Fibroblast of lung (primary cell): ENCODE measurements around the gene TANGO6. TPM values are rescaled to one million over a fixed set of nuclear protein-coding genes. Genes with fewer than 3 reads are reported as not detected.
A peak's percentile ranks its signal among the peaks of the same experiment; 100 is the strongest.

Experiments used
- DNase-seq, 2 donors: peaks; one replicate each; pipeline versions ENCODE4 v3.0.0 to v3.0.0-alpha.2; 2010; ENCODE audit warnings: low read depth in 2 of 2
- H2AFZ ChIP-seq: 2 replicates; pipeline ENCODE4 v1.5.1; 2012; ENCODE audit warnings: low read length, control low read depth, inconsistent platforms
- H3K27ac ChIP-seq: 2 replicates; pipeline ENCODE4 v1.5.1; 2011; ENCODE audit warnings: low read length, control low read depth; ENCODE audit not compliant: insufficient read depth
- H3K27me3 ChIP-seq: 2 replicates; pipeline ENCODE4 v1.5.1; 2011; ENCODE audit warnings: mild to moderate bottlenecking, low read length; ENCODE audit not compliant: control insufficient read depth, insufficient read depth
- H3K36me3 ChIP-seq: 2 replicates; pipeline ENCODE4 v1.5.1; 2011; ENCODE audit warnings: low read length; ENCODE audit not compliant: control insufficient read depth, insufficient read depth
- H3K4me1 ChIP-seq: 2 replicates; pipeline ENCODE4 v1.5.1; 2011; ENCODE audit warnings: low read length; ENCODE audit not compliant: control insufficient read depth, insufficient read depth; ENCODE audit errors: extremely low read depth
- H3K4me2 ChIP-seq: 2 replicates; pipeline ENCODE4 v1.5.1; 2011; ENCODE audit warnings: low read length, control low read depth; ENCODE audit not compliant: insufficient read depth; ENCODE audit errors: extremely low read depth
- H3K4me3 ChIP-seq, 4 experiments: fragments of 200-600 bp in 1 of 4; sonication (generic) in 1 of 4; replicated peaks in 1 of 4; 2 replicates each; pipeline ENCODE4 v1.5.1; 2011 to 2016; ENCODE audit warnings: low read length in 4 of 4, low read depth in 3 of 4, mild to moderate bottlenecking in 3 of 4, control low read depth in 2 of 4, inconsistent platforms in 1 of 4, mixed read lengths in 1 of 4; ENCODE audit not compliant: insufficient read depth in 1 of 4; ENCODE audit errors: control extremely low read depth in 1 of 4
- H3K79me2 ChIP-seq: 2 replicates; pipeline ENCODE4 v1.5.1; 2012; ENCODE audit warnings: mild to moderate bottlenecking, low read length, inconsistent platforms; ENCODE audit not compliant: control insufficient read depth, insufficient read depth
- H3K9ac ChIP-seq: 2 replicates; pipeline ENCODE4 v1.5.1; 2011; ENCODE audit warnings: mild to moderate bottlenecking, low read length, control low read depth; ENCODE audit not compliant: insufficient read depth
- H3K9me3 ChIP-seq: 2 replicates; pipeline ENCODE4 v1.5.1; 2012; ENCODE audit warnings: low read depth, low read length; ENCODE audit not compliant: control insufficient read depth, insufficient read depth
- H4K20me1 ChIP-seq: 2 replicates; pipeline ENCODE4 v1.5.1; 2011; ENCODE audit warnings: low read length; ENCODE audit not compliant: control insufficient read depth, insufficient read depth; ENCODE audit errors: extremely low read depth
- CTCF ChIP-seq, 2 donors: IDR thresholded peaks in 1 of 2; conservative IDR thresholded peaks in 1 of 2; 1 replicate in 1 of 2; 2 replicates in 1 of 2; pipeline ENCODE4 v1.5.1; 2011 to 2012; ENCODE audit warnings: low read length in 2 of 2, control low read depth in 1 of 2, inconsistent platforms in 1 of 2, low read depth in 1 of 2, mild to moderate bottlenecking in 1 of 2
- EZH2 ChIP-seq: IDR thresholded peaks from 2 replicates; pipeline ENCODE4 v1.5.1; 2012; ENCODE audit warnings: low read length, control low read depth, mild to moderate bottlenecking; ENCODE audit errors: missing control alignments
- polyA plus RNA-seq, 2 donors: library from polyadenylated mRNA; depleted of rRNA in 1 of 2; stranded (reverse) in 1 of 2; unstranded in 1 of 2; fragments of >200 nt; gene quantifications; 2 replicates each; pipeline ENCODE4 v1.2.1, GENCODE V29; 2011 to 2012; ENCODE audit warnings: missing spikeins in 1 of 2
- total RNA-seq: library from RNA; depleted of rRNA; stranded (reverse); fragments of >200 nt; gene quantifications from 2 replicates; pipeline ENCODE4 v1.2.1, GENCODE V29; 2014

Gene TANGO6
- total and polyA plus RNA-seq, 2 donors (not counting 1 experiment from before 2014, with no cell fraction given), result 6.5 to 29.9 TPM

GRCh38 chr16:68900009-68900408 is 56.7 kb downstream of the TANGO6 start:
- no peaks in the 10 kb centered on the region for H3K4me1 ChIP-seq
- H3K27ac ChIP-seq, result no peak overlapping the region
- H4K20me1 ChIP-seq, result no peaks in the 10 kb centered on the region
- no peak overlapping the region for H3K9ac ChIP-seq
- no peak overlapping the region for H3K4me3 ChIP-seq
- no peak for DNase-seq
- H3K36me3 ChIP-seq, result peaks cover 1% of the 10 kb centered on the region
- no peaks in the 10 kb centered on the region for H3K79me2 ChIP-seq
- no peaks in the 10 kb centered on the region for H3K9me3 ChIP-seq
- no peaks in the 10 kb centered on the region for H3K27me3 ChIP-seq
- no peak overlapping the region for H2AFZ ChIP-seq
- no peak overlapping the region for H3K4me2 ChIP-seq
- TF ChIP-seq EZH2 (no peak), CTCF (conservative IDR thresholded peaks at IDR 0.05 in 1 of 2, IDR thresholded peaks at IDR 0.05 in 1 of 2; ENCODE audit: low read depth in 1 of 2, low read length in 2 of 2) (no peak)

- TF ChIP-seq EZH2 (no peak), CTCF (conservative IDR thresholded peaks at IDR 0.05 in 1 of 2, IDR thresholded peaks at IDR 0.05 in 1 of 2; ENCODE audit: low read depth in 1 of 2, low read length in 2 of 2) (peak; percentile 72 to 86)
Observed at GRCh38 chr16:68902003-68902968, 59.0 kb downstream of the TANGO6 start.

GRCh38 chr16:68902969-68903345 is 59.6 kb downstream of the TANGO6 start:
- TF ChIP-seq EZH2 (no peak), CTCF (conservative IDR thresholded peaks at IDR 0.05 in 1 of 2, IDR thresholded peaks at IDR 0.05 in 1 of 2; ENCODE audit: low read depth in 1 of 2, low read length in 2 of 2) (no peak)
- Histone ChIP-seq H4K20me1 (no peaks in the 10 kb centered on the region), H3K4me3 (no peak overlapping the region), H3K9ac (no peak overlapping the region), H3K27me3 (no peaks in the 10 kb centered on the region), H3K27ac (no peak overlapping the region), H3K79me2 (no peaks in the 10 kb centered on the region), H3K9me3 (no peaks in the 10 kb centered on the region), H2AFZ (no peak overlapping the region), H3K36me3 (peaks cover 1% of the 10 kb centered on the region), H3K4me1 (no peaks in the 10 kb centered on the region), H3K4me2 (no peak overlapping the region)
- DNase-seq, result no peak

More at GRCh38 chr16:68902003-68902968, 59.0 kb downstream of the TANGO6 start:
- no peak overlapping the region for H2AFZ ChIP-seq
- no peak overlapping the region for H3K9ac ChIP-seq
- no peaks in the 10 kb centered on the region for H3K79me2 ChIP-seq
- peak; percentile 67 to 68 for DNase-seq
- peak overlapping the region; percentile 16 for H3K4me2 ChIP-seq
- no peaks in the 10 kb centered on the region for H3K4me1 ChIP-seq
- no peaks in the 10 kb centered on the region for H4K20me1 ChIP-seq
- no peaks in the 10 kb centered on the region for H3K27me3 ChIP-seq
- peaks cover 1% of the 10 kb centered on the region for H3K36me3 ChIP-seq
- no peaks in the 10 kb centered on the region for H3K9me3 ChIP-seq
- H3K4me3 ChIP-seq, result no peak overlapping the region
- no peak overlapping the region for H3K27ac ChIP-seq
